Effector memory CD8-positive, alpha-beta T cell (primary cell): ENCODE measurements around the gene FNIP1.
"Not testable (repeated sequence)": the region's sequence is repeated elsewhere in the genome, so short reads cannot be mapped to it uniquely, and the experiment has no call there.

ENCODE experiments used
- ATAC-seq: fragments of 150-1000 bp; cut with Tn5 transposase; replicated peaks from 2 replicates; pipeline ENCODE4 v1.10.0; 2021; ENCODE audit warnings: mild to moderate bottlenecking, moderate library complexity
- DNase-seq, 3 experiments: peaks; one replicate each; pipeline ENCODE4 v3.0.0; 2021
- H3K27ac Mint-ChIP-seq, 2 donors: one replicate each; pipeline ENCODE4 v1.8.0; 2022; ENCODE audit warnings: mild to moderate bottlenecking in 2 of 2, mixed read lengths in 2 of 2, moderate library complexity in 2 of 2
- H3K27me3 Mint-ChIP-seq, 2 donors: one replicate each; pipeline ENCODE4 v1.8.0; 2022; ENCODE audit warnings: mixed read lengths in 2 of 2
- H3K36me3 Mint-ChIP-seq: one replicate; pipeline ENCODE4 v1.8.0; 2022; ENCODE audit warnings: mild to moderate bottlenecking, moderate library complexity, mixed read lengths; ENCODE audit not compliant: insufficient read depth
- H3K4me1 Mint-ChIP-seq, 2 donors: one replicate each; pipeline ENCODE4 v1.8.0; 2022; ENCODE audit warnings: low read depth in 2 of 2, mixed read lengths in 2 of 2
- H3K4me3 Mint-ChIP-seq, 2 donors: one replicate each; pipeline ENCODE4 v1.8.0; 2022; ENCODE audit warnings: mild to moderate bottlenecking in 2 of 2, mixed read lengths in 2 of 2, moderate library complexity in 2 of 2
- H3K9me3 Mint-ChIP-seq, 2 donors: one replicate each; pipeline ENCODE4 v1.8.0; 2022; ENCODE audit warnings: mixed read lengths in 2 of 2

FNIP1 gene

DNA sequence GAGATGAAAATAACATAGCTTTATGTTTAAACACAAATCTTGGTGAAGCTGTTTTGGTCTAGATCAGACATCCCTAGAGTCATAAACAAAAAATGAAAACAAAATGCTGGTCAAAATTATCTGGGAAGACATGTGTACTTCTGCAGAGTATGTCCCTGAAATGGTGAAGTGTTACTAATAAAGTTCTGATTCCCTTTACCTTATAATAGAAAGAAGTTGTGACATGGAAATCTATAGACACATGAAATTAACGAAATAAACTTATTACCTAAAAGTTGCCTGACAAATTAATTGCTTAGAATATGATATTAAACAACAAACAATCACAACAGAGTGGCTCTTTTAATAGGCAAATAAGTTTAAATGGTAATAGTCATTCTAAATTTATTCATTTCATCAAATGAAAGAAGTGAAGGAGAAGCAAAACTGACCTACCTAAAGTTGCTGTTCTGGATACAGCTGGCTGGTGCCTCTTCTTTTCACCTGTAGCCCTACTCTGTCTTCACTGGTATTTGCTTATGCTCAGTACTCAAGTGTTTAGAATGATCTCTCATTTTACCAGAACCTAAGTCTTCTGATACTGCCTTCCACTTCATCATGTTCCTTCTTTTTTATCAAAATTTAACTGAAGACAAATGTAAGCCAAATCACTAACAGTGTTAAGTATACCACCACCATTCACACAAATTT, 38.8 kb downstream of the FNIP1 start:
- peaks cover 26 to 42% of the 10 kb centered on the region in 2 donors for H3K4me1 Mint-ChIP-seq
- H3K27ac Mint-ChIP-seq: peak overlapping the region; percentile 4
- H3K27me3 Mint-ChIP-seq: no peaks in the 10 kb centered on the region
- no peak for ATAC-seq
- H3K36me3 Mint-ChIP-seq: no peaks in the 10 kb centered on the region
- no peak overlapping the region for H3K4me3 Mint-ChIP-seq
- H3K9me3 Mint-ChIP-seq: peaks cover 0 to 2% of the 10 kb centered on the region in 2 donors
- no peak for DNase-seq

DNA sequence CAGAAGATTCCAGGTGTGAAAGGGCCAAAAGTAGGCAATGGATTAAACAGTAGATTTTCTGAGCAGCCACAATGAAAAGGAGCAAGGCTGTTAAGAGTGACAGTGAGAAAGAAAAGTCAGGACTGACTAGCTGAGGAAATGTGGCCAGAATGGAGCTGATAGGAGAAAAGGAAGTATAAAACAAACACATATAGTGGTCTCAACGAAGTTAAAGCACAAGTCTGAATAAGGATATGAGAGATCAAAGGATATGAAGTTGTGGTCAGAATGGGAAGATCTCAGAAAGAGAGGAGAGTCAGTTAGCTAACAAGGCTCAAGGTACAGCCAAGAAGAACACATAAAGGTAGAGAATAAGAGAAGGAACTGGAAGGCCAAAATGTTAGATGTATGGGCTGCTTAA, 39.9 kb downstream of the FNIP1 start:
- no peak overlapping the region for H3K27ac Mint-ChIP-seq

GRCh38 chr5:131754363-131754762, 42.5 kb downstream of the FNIP1 start:
- Mint-ChIP-seq H3K27me3 (no peaks in the 10 kb centered on the region), H3K4me3 (no peak overlapping the region), H3K27ac (no peak overlapping the region), H3K4me1 (peaks cover 24 to 34% of the 10 kb centered on the region in 2 donors), H3K36me3 (no peaks in the 10 kb centered on the region), H3K9me3 (no peaks in the 10 kb centered on the region)
- ATAC-seq (no peak), DNase-seq (no peak)

More for the DNA sequence above, 39.9 kb downstream of the FNIP1 start:
- no peaks in the 10 kb centered on the region for H3K9me3 Mint-ChIP-seq
- H3K4me1 Mint-ChIP-seq: peaks cover 26 to 33% of the 10 kb centered on the region in 2 donors
- DNase-seq (no peak), ATAC-seq (no peak)
- H3K4me3 Mint-ChIP-seq: no peak overlapping the region
- H3K36me3 Mint-ChIP-seq: no peaks in the 10 kb centered on the region
- H3K27me3 Mint-ChIP-seq: no peaks in the 10 kb centered on the region

DNA sequence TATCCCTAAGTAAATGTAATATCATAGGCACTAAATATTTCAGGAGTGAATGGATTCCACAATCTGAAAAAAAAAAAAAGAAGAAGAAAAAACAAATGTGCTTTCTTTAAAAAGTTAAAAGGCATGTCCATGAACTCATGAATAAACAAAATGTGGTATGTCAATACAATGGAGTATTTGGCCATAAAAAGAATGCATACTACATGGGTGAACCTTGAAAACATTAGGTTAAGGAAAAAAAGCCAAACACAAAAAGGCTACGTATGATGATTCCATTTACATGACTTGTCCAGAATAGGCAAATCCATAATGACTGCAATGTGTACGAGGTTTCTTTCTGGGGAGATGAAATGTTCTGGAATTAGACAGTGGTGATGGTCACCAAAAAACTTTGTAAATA, 45.3 kb downstream of the FNIP1 start:
- Mint-ChIP-seq H3K4me3 (no peak overlapping the region), H3K4me1 (peaks cover 26 to 36% of the 10 kb centered on the region in 2 donors), H3K27me3 (no peaks in the 10 kb centered on the region), H3K27ac (no peak overlapping the region), H3K9me3 (no peaks in the 10 kb centered on the region), H3K36me3 (no peaks in the 10 kb centered on the region)
- DNase-seq (no peak), ATAC-seq (no peak)

DNA sequence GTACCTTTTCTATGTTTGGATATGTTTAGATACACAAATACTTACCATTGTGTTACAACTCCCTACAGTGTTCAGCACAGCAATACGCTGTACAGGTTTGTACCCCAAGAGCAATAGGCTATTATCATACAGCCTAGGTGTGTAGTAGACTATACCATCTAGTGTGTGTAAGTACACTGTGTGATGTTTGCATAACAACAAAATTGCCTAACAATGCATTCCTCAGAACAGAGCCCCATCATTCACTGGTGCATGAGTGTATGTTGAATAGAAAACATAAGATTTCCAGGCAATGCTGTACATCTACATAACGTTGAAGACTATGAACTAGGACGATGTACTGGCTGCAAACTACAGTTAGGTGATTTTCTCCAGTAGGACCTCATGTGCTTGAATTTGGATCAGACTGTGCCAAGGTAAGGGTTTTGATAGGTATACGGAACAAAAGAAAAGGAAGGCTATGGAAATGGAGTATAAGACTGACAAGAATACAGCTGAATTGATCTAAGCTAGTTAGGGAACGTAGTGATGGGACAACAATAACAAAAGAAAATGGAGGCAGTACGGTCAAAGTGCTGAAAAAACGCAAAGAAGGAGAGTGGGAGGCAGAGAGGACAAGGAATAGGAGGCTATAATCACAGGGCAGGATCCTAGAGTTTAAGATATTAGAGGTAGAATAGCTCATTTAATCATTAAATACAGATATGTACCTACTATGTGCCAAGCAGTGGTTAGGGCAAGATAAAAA, 46.9 kb downstream of the FNIP1 start:
- H3K27ac Mint-ChIP-seq: peak overlapping the region in 1 of 2 donors; percentile 38
- no peak overlapping the region for H3K4me3 Mint-ChIP-seq

GRCh38 chr5:131749138-131749537, 47.7 kb downstream of the FNIP1 start:
- H3K36me3 Mint-ChIP-seq: no peaks in the 10 kb centered on the region
- H3K4me1 Mint-ChIP-seq: peaks cover 21 to 31% of the 10 kb centered on the region in 2 donors
- ATAC-seq: no peak
- H3K27ac Mint-ChIP-seq: no peak overlapping the region
- H3K9me3 Mint-ChIP-seq: no peaks in the 10 kb centered on the region
- H3K4me3 Mint-ChIP-seq: no peak overlapping the region
- no peak for DNase-seq
- H3K27me3 Mint-ChIP-seq: no peaks in the 10 kb centered on the region

More for the DNA sequence above, 46.9 kb downstream of the FNIP1 start:
- no peaks in the 10 kb centered on the region for H3K36me3 Mint-ChIP-seq
- H3K27me3 Mint-ChIP-seq: no peaks in the 10 kb centered on the region
- DNase-seq (no peak), ATAC-seq (no peak)
- H3K4me1 Mint-ChIP-seq: peaks cover 26 to 32% of the 10 kb centered on the region in 2 donors
- H3K9me3 Mint-ChIP-seq: no peaks in the 10 kb centered on the region

DNA sequence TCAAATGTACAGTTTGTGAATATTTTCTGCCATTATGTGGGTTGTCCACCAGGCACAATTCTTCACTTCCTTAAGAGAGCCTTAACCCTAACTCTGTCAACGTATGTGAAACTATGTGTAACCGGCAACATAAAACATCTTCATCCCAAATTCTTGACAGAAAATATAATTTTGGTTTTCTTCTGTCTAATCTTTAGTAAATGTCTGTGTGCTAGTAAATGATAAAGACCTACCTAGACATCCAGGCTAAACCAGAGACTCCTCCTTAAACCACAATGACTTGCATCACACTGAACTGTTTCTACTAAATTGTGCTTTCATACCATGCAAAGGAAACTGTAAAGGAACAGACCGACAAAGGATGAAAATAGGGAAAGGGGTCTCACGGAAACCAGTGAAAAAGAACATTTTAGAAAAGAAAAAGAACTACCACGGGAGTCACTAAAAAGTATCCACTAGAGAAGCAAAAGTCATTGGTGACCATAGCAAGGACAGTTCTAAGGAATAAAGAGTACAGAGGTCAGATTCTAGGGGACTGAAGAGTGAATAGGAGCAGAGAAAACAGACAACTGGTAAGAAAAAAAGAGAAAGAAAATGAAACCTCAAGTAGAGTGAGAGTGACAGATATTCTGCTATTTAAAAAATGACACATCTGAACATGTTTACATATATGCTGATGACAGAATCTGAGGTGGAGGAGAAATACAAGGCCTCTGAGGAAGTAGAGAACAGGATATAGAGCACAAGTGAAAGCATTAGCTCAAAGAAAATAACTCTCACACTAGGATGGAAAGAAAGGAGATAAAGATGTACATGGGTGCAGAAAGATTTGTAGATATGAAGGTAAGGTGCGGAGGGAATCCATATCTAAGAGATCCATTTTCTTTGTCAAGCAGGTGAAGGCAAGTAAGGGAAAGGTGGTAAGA, 49.4 kb downstream of the FNIP1 start:
- ATAC-seq (peak; percentile 76), DNase-seq (no peak)
- peaks cover 4% of the 10 kb centered on the region for H3K36me3 Mint-ChIP-seq
- H3K27ac Mint-ChIP-seq: peak overlapping the region; percentile 2 to 55
- H3K9me3 Mint-ChIP-seq: no peaks in the 10 kb centered on the region
- no peaks in the 10 kb centered on the region for H3K27me3 Mint-ChIP-seq
- peaks cover 18 to 36% of the 10 kb centered on the region in 2 donors for H3K4me1 Mint-ChIP-seq
- peak overlapping the region; percentile 0 to 22 for H3K4me3 Mint-ChIP-seq

GRCh38 chr5:131746423-131746822, 50.4 kb downstream of the FNIP1 start:
- no peak for ATAC-seq
- DNase-seq: no peak
- Mint-ChIP-seq H3K36me3 (peaks cover 8% of the 10 kb centered on the region), H3K4me3 (no peak overlapping the region), H3K4me1 (peaks cover 18 to 36% of the 10 kb centered on the region in 2 donors), H3K27me3 (no peaks in the 10 kb centered on the region), H3K27ac (no peak overlapping the region), H3K9me3 (no peaks in the 10 kb centered on the region)

DNA sequence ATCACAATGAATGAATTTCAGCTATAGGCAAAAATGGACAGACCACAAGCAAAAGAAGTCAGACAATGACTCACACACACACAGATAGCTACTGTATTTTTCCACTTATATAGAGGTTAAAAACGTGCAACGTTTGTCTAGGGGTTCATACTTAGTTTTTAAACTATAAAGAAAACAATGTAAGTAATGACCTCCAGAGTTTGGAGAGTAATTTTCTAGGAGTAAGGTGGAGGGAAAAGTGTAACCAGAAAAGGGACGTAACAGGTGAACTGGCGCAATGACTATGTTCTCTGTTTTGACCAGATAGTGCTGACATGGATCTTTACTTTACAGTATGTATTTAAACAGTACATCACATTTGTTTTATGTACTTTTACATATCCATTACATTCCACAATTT, 51.1 kb downstream of the FNIP1 start:
- H3K36me3 Mint-ChIP-seq: peaks cover 8% of the 10 kb centered on the region
- H3K27ac Mint-ChIP-seq: no peak overlapping the region
- peaks cover 16 to 31% of the 10 kb centered on the region in 2 donors for H3K4me1 Mint-ChIP-seq
- no peak for DNase-seq
- H3K27me3 Mint-ChIP-seq: no peaks in the 10 kb centered on the region
- no peak overlapping the region for H3K4me3 Mint-ChIP-seq
- H3K9me3 Mint-ChIP-seq: no peaks in the 10 kb centered on the region
- ATAC-seq: no peak

GRCh38 chr5:131745155-131745554, 51.7 kb downstream of the FNIP1 start:
- H3K27me3 Mint-ChIP-seq: no peaks in the 10 kb centered on the region
- H3K27ac Mint-ChIP-seq: no peak overlapping the region
- ATAC-seq: no peak
- H3K36me3 Mint-ChIP-seq: peaks cover 8% of the 10 kb centered on the region
- DNase-seq: no peak
- peaks cover 16 to 28% of the 10 kb centered on the region in 2 donors for H3K4me1 Mint-ChIP-seq
- H3K4me3 Mint-ChIP-seq: no peak overlapping the region
- H3K9me3 Mint-ChIP-seq: no peaks in the 10 kb centered on the region

DNA sequence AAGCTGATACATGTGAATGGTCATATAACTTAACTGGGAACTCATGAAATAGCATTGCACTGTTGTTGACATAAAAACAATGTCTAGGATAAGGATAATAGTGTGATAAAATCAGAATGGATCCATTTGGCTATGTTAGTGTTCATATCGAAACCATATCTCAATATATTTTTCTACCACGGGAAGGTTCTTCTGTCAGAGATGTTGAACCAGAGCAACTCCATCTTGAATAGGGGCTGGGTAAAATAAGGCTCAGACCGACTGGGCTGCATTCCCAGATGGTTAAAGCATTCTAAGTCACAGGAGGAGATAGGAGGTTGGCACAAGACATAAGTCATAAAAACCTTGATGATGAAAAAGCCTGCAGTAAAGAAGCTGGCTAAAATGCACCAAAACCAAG, 56.3 kb downstream of the FNIP1 start:
- peaks cover 0 to 14% of the 10 kb centered on the region in 2 donors for H3K4me1 Mint-ChIP-seq
- no peaks in the 10 kb centered on the region for H3K9me3 Mint-ChIP-seq
- H3K27ac Mint-ChIP-seq: no peak overlapping the region
- peaks cover 8% of the 10 kb centered on the region for H3K36me3 Mint-ChIP-seq
- no peak for DNase-seq
- no peak for ATAC-seq
- no peaks in the 10 kb centered on the region for H3K27me3 Mint-ChIP-seq
- H3K4me3 Mint-ChIP-seq: no peak overlapping the region

GRCh38 chr5:131735393-131735792, 61.4 kb downstream of the FNIP1 start:
- no peaks in the 10 kb centered on the region for H3K27me3 Mint-ChIP-seq
- no peaks in the 10 kb centered on the region for H3K36me3 Mint-ChIP-seq
- H3K4me3 Mint-ChIP-seq: no peak overlapping the region

DNA sequence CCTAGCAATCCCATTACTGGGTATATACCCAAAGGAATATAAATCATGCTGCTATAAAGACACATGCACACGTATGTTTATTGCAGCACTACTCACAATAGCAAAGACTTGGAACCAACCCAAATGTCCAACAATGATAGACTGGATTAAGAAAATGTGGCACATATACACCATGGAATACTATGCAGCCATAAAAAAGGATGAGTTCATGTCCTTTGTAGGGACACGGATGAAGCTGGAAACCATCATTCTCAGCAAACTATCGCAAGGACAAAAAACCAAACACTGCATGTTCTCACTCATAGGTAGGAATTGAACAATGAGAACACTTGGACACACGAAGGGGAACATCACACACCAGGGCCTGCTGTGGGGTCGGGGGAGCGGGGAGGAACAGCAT, 61.9 kb downstream of the FNIP1 start:
- H3K36me3 Mint-ChIP-seq, H3K27ac Mint-ChIP-seq: not testable (repeated sequence)

More at GRCh38 chr5:131735393-131735792, 61.4 kb downstream of the FNIP1 start:
- peaks cover 0 to 2% of the 10 kb centered on the region in 2 donors for H3K9me3 Mint-ChIP-seq
- ATAC-seq (no peak), DNase-seq (no peak)
- no peak overlapping the region for H3K27ac Mint-ChIP-seq
- peaks cover 0 to 5% of the 10 kb centered on the region in 2 donors for H3K4me1 Mint-ChIP-seq

More for the DNA sequence above, 61.9 kb downstream of the FNIP1 start:
- not testable (repeated sequence) for H3K4me3 Mint-ChIP-seq, DNase-seq, H3K4me1 Mint-ChIP-seq, H3K9me3 Mint-ChIP-seq, ATAC-seq, H3K27me3 Mint-ChIP-seq
